Keratinocyte (primary cell): ENCODE data around the gene FAHD1.

Source experiments
- EZH2 ChIP-seq: IDR thresholded peaks from one replicate; pipeline ENCODE4 v1.6.1; 2012; ENCODE audit warnings: inconsistent platforms, mild to moderate bottlenecking, low read length, moderate library complexity
- TF ChIP-seq, protein P1 (sequence below), 3 experiments: IDR thresholded peaks in 1 of 3; conservative IDR thresholded peaks in 1 of 3; optimal IDR thresholded peaks in 1 of 3; 2 replicates in 2 of 3; 3 replicates in 1 of 3; pipeline versions ENCODE3 to v1.5.1; 2011; ENCODE audit warnings: low read length in 3 of 3, mild to moderate bottlenecking in 3 of 3, moderate library complexity in 2 of 3, control low read depth in 1 of 3, inconsistent platforms in 1 of 3; ENCODE audit not compliant: insufficient read depth in 2 of 3; ENCODE audit errors: extremely low read depth in 1 of 3

DNA sequence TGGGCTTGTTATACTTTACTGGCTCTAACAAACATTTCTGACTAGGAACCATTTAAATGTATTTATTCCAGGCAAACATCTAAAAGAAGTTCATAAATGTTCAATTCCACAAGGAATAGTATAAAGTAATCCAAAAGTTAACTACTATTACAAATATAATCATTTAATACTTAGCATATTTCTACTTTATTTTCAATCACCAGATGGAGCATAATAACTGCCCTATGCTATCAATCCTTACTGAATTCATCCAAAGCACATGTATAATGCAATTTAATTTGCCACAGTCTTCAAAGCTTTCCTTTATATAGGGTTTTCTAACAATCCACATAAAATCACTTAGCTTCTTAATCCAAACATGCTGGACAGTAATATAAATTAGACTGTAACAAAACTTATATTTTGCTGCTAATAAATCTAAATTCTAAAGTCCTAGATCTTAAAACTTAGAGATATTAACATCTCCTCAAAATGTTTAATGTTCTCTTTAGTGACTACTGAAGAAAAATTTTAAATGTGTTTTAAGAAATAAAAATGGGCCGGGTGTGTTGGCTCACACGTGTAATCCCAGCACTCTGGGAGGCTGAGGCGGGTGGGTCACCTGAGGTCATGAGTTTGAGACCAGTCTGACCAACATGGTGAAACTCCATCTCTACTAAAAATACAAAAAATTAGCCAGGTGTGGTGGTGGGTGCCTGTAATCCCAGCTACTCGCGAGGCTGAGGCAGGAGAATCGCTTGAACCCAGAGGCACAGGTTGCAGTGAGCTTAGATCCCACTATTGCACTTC lies 39.1 kb downstream of the FAHD1 start:
- TF ChIP-seq, protein P1, sequence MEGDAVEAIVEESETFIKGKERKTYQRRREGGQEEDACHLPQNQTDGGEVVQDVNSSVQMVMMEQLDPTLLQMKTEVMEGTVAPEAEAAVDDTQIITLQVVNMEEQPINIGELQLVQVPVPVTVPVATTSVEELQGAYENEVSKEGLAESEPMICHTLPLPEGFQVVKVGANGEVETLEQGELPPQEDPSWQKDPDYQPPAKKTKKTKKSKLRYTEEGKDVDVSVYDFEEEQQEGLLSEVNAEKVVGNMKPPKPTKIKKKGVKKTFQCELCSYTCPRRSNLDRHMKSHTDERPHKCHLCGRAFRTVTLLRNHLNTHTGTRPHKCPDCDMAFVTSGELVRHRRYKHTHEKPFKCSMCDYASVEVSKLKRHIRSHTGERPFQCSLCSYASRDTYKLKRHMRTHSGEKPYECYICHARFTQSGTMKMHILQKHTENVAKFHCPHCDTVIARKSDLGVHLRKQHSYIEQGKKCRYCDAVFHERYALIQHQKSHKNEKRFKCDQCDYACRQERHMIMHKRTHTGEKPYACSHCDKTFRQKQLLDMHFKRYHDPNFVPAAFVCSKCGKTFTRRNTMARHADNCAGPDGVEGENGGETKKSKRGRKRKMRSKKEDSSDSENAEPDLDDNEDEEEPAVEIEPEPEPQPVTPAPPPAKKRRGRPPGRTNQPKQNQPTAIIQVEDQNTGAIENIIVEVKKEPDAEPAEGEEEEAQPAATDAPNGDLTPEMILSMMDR (optimal IDR thresholded peaks at IDR 0.05 in 1 of 3, IDR thresholded peaks at IDR 0.05 in 1 of 3, conservative IDR thresholded peaks at IDR 0.05 in 1 of 3; ENCODE audit: extremely low read depth in 1 of 3, insufficient read depth in 2 of 3, low read length in 3 of 3), result no peak
- TF ChIP-seq EZH2, result no peak
